Upper lobe of right lung (tissue), 1 donor: ENCODE data around the gene SMOC2. TPM values are rescaled to one million over a fixed set of nuclear protein-coding genes. Genes with fewer than 3 reads are reported as not detected.

Source experiments
- ATAC-seq: fragments of 200-7000 bp; cut with Tn5 transposase; one replicate; pipeline ENCODE4 v1.9.1; 2020; ENCODE audit warnings: mild to moderate bottlenecking, moderate library complexity
- DNase-seq: peaks from one replicate; pipeline ENCODE4 v3.0.0-alpha.2; 2020
- H3K27ac ChIP-seq: fragments of 200-600 bp; one replicate; pipeline ENCODE4 v1.8.0; 2022
- H3K27me3 ChIP-seq: fragments of 200-600 bp; one replicate; pipeline ENCODE4 v1.8.0; 2022; ENCODE audit warnings: mild to moderate bottlenecking
- H3K36me3 ChIP-seq: fragments of 200-600 bp; one replicate; pipeline ENCODE4 v1.8.0; 2022
- H3K4me1 ChIP-seq: fragments of 200-600 bp; one replicate; pipeline ENCODE4 v1.8.0; 2022
- H3K4me3 ChIP-seq: fragments of 200-600 bp; one replicate; pipeline ENCODE4 v1.8.0; 2022; ENCODE audit warnings: mild to moderate bottlenecking
- H3K9me3 ChIP-seq: fragments of 200-600 bp; one replicate; pipeline ENCODE4 v1.8.0; 2022
- CTCF ChIP-seq: fragments of 200-600 bp; IDR thresholded peaks from one replicate; pipeline ENCODE4 v1.8.0; 2022; ENCODE audit warnings: antibody characterized with exemption
- intact Hi-C: fragments of 100-400 bp; cut with DNase I; formaldehyde crosslinking; loops from one replicate; pipeline ENCODE4 v1.11.0; 2022
- total RNA-seq: library from RNA; stranded (reverse); fragmentation: NEBNext Ultra II Directional; extraction: Animal tissue kit (Norgen Biotek cat#: 25700); gene quantifications from one replicate; pipeline ENCODE4 v1.2.1, GENCODE V29; 2021
- donor health status: DM: no; HTN: yes; CAD: no; lungs with severe emphysema.

The SMOC2 gene
- total RNA-seq, 1 donor from 2014 or later, result 33.1 TPM

- TF ChIP-seq CTCF, result no peak
- peak; percentile 17 for ATAC-seq
- no peaks in the 10 kb centered on the region for H3K9me3 ChIP-seq
- H3K4me3 ChIP-seq, result no peak overlapping the region
- intact Hi-C loops, result no loop called here
- no peaks in the 10 kb centered on the region for H3K27me3 ChIP-seq
- no peaks in the 10 kb centered on the region for H3K36me3 ChIP-seq
- H3K27ac ChIP-seq, result no peak overlapping the region
- DNase-seq, result no peak
- H3K4me1 ChIP-seq, result peaks cover 3% of the 10 kb centered on the region
Measured at GRCh38 chr6:168514216-168514615, 73.2 kb downstream of the SMOC2 start.

- Histone ChIP-seq H3K4me1 (peaks cover 3% of the 10 kb centered on the region), H3K36me3 (no peaks in the 10 kb centered on the region), H3K27ac (no peak overlapping the region), H3K4me3 (no peak overlapping the region), H3K9me3 (no peaks in the 10 kb centered on the region), H3K27me3 (no peaks in the 10 kb centered on the region)
- intact Hi-C loops, result no loop called here
- ATAC-seq, result no peak
- no peak for TF ChIP-seq CTCF
- DNase-seq, result no peak
Measured at GRCh38 chr6:168515376-168515775, 74.4 kb downstream of the SMOC2 start.

DNA sequence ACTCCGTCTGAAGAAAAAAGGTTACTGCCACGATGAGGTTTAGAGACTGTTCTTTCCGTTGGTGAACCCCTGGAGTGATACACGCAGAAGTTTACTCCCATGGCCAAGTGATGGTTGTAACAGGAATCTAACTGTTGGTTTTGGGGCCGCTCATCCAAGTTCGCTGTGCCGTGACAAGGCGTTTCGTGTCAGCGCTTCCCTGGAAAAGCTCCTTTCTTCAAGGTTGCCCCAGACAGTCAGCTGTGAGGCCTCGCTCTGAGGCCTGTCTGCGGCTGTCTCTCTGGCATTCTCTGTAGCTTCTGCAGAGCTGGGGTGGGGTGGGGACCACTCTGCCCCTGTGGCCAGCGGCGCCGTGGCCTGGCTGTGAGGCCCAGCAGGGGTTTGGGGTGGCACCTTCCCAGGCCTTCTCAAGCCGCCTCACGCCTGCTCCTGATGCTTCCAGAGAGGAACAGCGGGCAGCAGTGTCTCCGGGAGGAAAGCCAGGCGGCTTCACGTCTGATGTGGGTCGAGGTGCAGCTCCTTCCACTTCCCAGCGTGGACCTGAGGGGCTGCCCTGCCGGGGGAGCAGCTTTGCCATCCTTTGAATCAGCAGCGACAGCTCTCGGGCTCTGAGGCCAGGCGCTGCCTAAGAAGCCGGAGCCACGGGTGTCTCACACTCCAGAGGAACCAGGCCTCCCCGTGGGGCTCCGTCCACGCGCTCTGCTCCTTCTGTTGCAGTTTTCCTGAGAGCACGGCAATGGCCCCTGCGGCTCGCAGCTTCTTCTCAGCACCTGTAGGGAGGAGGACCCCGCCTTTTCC is 76.2 kb downstream of the SMOC2 start:
- Histone ChIP-seq H3K27me3 (no peaks in the 10 kb centered on the region), H3K4me1 (peaks cover 3% of the 10 kb centered on the region), H3K4me3 (no peak overlapping the region), H3K36me3 (no peaks in the 10 kb centered on the region), H3K27ac (no peak overlapping the region), H3K9me3 (no peaks in the 10 kb centered on the region)
- no peak for DNase-seq
- intact Hi-C loops, result no loop called here
- ATAC-seq, result no peak
- no peak for TF ChIP-seq CTCF

DNA sequence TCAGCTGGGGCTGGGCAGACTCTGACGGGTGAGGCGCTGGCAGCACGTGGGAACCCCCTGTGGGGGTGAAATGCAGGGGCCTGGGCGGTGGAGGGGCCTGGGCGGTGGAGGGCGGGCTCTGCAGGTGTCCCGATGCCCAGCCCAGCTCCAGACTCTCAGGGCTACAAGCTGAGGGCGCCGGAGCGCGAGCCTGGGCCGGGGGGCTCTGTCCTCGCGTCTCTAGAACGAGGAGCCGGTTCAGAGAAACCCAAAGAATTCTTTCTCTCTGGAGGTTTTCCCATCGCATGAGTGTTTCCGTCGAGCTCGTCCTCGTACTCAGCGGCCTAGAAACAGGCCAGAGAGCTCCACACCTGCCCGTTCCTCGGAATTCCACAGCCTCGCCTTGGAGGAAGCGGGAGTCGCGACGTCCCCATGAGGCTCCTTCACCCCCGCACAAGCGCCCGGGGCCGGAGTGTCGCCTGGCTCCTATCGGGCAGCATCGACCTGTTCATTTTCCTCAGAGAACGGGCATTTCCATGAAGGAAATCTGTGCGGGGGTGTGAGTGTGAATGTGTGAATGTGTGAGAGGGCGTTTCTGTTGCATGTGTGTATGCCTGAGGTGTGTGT is 76.9 kb downstream of the SMOC2 start:
- no peaks in the 10 kb centered on the region for H3K27me3 ChIP-seq
- no peak overlapping the region for H3K27ac ChIP-seq
- H3K9me3 ChIP-seq, result no peaks in the 10 kb centered on the region
- DNase-seq, result no peak
- no peaks in the 10 kb centered on the region for H3K36me3 ChIP-seq
- no peak for ATAC-seq
- peaks cover 3% of the 10 kb centered on the region for H3K4me1 ChIP-seq
- intact Hi-C loops, result no loop called here
- no peak for TF ChIP-seq CTCF
- no peak overlapping the region for H3K4me3 ChIP-seq

GRCh38 chr6:168518348-168518745 is 77.4 kb downstream of the SMOC2 start:
- no peak for ATAC-seq
- Histone ChIP-seq H3K9me3 (no peaks in the 10 kb centered on the region), H3K27me3 (no peaks in the 10 kb centered on the region), H3K4me1 (peaks cover 3% of the 10 kb centered on the region), H3K36me3 (no peaks in the 10 kb centered on the region), H3K27ac (no peak overlapping the region), H3K4me3 (no peak overlapping the region)
- DNase-seq, result no peak
- intact Hi-C loops, result no loop called here
- no peak for TF ChIP-seq CTCF
